A549 (cell line): Measurements from ENCODE around the gene CACNB1. TPM values are rescaled to one million over a fixed set of nuclear protein-coding genes. Genes with fewer than 3 reads are reported as not detected.

Experiments used
- ATAC-seq, 2 experiments: fragments of 200-7000 bp in 1 of 2; fragments of >200 bp in 1 of 2; cut with Nextera tagmentation in 1 of 2; cut with Tn5 transposase in 1 of 2; 3 replicates each; pipeline versions ENCODE4 v1.8.0 to v1.9.1; 2018 to 2020; ENCODE audit warnings: mild to moderate bottlenecking in 1 of 2, moderate library complexity in 1 of 2
- CTCF ChIA-PET: fragments of 300-600 bp; sonication (Branson Sonifier 250); formaldehyde crosslinking; extraction: SDS; loops from one replicate; lab custom pipeline; 2021; ENCODE audit warnings: antibody characterized with exemption, inconsistent platforms; lab: Yijun Ruan, JAX
- POLR2A ChIA-PET: fragments of 350-600 bp; formaldehyde crosslinking; extraction: SDS; loops from one replicate; lab custom pipeline; 2021; ENCODE audit warnings: antibody characterized with exemption, inconsistent platforms; lab: Yijun Ruan, JAX
- DNase-seq, 2 experiments: peaks; one replicate each; pipeline versions ENCODE4 v3.0.0 to v3.0.0-alpha.2; 2011 to 2016; ENCODE audit warnings: low read depth in 1 of 2, low spot score in 1 of 2
- FAIRE-seq: peaks from 2 replicates; lab custom pipeline; 2011; peaks lifted over from hg19 to GRCh38; lab: Jason Lieb, UNC
- H3K27ac ChIP-seq, 2 experiments: fragments of >200 bp; sonication (Bioruptor Twin); formaldehyde crosslinking; 3 replicates each; pipeline ENCODE4 v1.5.1; 2016 to 2017
- H3K4me1 ChIP-seq: fragments of >200 bp; sonication (Bioruptor Twin); formaldehyde crosslinking; 3 replicates; pipeline ENCODE4 v1.6.1; 2016
- H3K4me2 ChIP-seq: fragments of >200 bp; sonication (Bioruptor Twin); formaldehyde crosslinking; 3 replicates; pipeline ENCODE4 v1.6.1; 2016
- H3K4me3 ChIP-seq: fragments of >200 bp; sonication (Bioruptor Twin); formaldehyde crosslinking; 3 replicates; pipeline ENCODE4 v1.5.1; 2016
- H3K9me3 ChIP-seq: fragments of >200 bp; sonication (Bioruptor Twin); formaldehyde crosslinking; 3 replicates; pipeline ENCODE4 v1.6.1; 2016
- BCL3 ChIP-seq: fragments of >200 bp; sonication (Bioruptor Twin); formaldehyde crosslinking; IDR thresholded peaks from 3 replicates; pipeline ENCODE4 v1.6.1; 2016
- EHMT2 ChIP-seq: fragments of 200-600 bp; sonication (generic); IDR thresholded peaks from 2 replicates; pipeline ENCODE4 v1.6.1; 2016; ENCODE audit warnings: antibody characterized with exemption, low read depth, mild to moderate bottlenecking, moderate library complexity
- FOSB ChIP-seq: fragments of 250-450 bp; sonication (Bioruptor Pico); IDR thresholded peaks from 2 replicates; pipeline ENCODE4 v1.5.0; 2020; ENCODE audit warnings: mild to moderate bottlenecking, moderate library complexity
- HOXA7 ChIP-seq: fragments of 250-450 bp; sonication (Bioruptor Pico); IDR thresholded peaks from 2 replicates; pipeline ENCODE4 v1.5.0; 2020; ENCODE audit warnings: mild to moderate bottlenecking, moderate library complexity
- HOXB13 ChIP-seq: fragments of 250-450 bp; sonication (Bioruptor Pico); IDR thresholded peaks from 2 replicates; pipeline ENCODE4 v1.5.0; 2020; ENCODE audit warnings: low read depth, mild to moderate bottlenecking, moderate library complexity
- JUN ChIP-seq, 2 experiments: fragments of >200 bp; sonication (Bioruptor Twin); formaldehyde crosslinking; IDR thresholded peaks; 2 replicates in 1 of 2; 3 replicates in 1 of 2; pipeline ENCODE4 v1.6.1; 2016 to 2017
- PBX3 ChIP-seq: IDR thresholded peaks from 2 replicates; pipeline ENCODE4 v1.6.1; 2012
- RCOR1 ChIP-seq: fragments of 150-350 bp; IDR thresholded peaks from 2 replicates; pipeline ENCODE4 v1.6.1; 2014; ENCODE audit warnings: antibody characterized with exemption, low read length, low read depth
- USF2 ChIP-seq: fragments of 450-650 bp; IDR thresholded peaks from 2 replicates; pipeline ENCODE4 v1.6.1; 2014; ENCODE audit warnings: antibody characterized with exemption
- WGBS: methylation state at CpG from one replicate; pipeline ENCODE4 v1.1.6; 2017; ENCODE audit errors: missing lambda C conversion rate; 5-methylcytosine and 5-hydroxymethylcytosine counted together
- polyA plus RNA-seq, 4 experiments: library from polyadenylated mRNA; depleted of rRNA in 3 of 4; stranded (reverse); fragments of >200 nt; fragmentation: RNase III in 1 of 4; extraction: RNeasy Plus Mini Kit Qiagen cat#74134 plus additional on column Dnase treatment in 1 of 4; gene quantifications; 2 replicates in 3 of 4; 3 replicates in 1 of 4; pipeline ENCODE4 v1.2.3, GENCODE V29; 2011 to 2017
- TF ChIP-seq, protein P1 (sequence below): fragments of 150-350 bp; IDR thresholded peaks from 2 replicates; pipeline ENCODE4 v1.6.1; 2014; ENCODE audit warnings: low read depth, mild to moderate bottlenecking, low read length
- TF ChIP-seq, protein P2 (sequence below): fragments of >200 bp; sonication (Bioruptor Twin); formaldehyde crosslinking; IDR thresholded peaks from 3 replicates; pipeline ENCODE4 v1.5.1; 2016

Gene CACNB1
- polyA plus RNA-seq, 2 of the 4 experiments (the other 2 are of a cell fraction), result 3.6 to 3.9 TPM

GRCh38 chr17:39146273-39146672 is 51.2 kb downstream of the CACNB1 start:
- ATAC-seq (no peak), FAIRE-seq (no peak), DNase-seq (no peak)
- CTCF ChIA-PET, result interaction anchor here (0.6 to 29.6 kb wide), 6 partner anchors 8 to 336 kb away, joined by 3 to 612 read pairs (median 4); partner anchors contain the start of gene ARL5C
- no peak overlapping the region for H3K27ac ChIP-seq
- no peak overlapping the region for H3K4me3 ChIP-seq
- WGBS, result 70% methylated on average over 3 of the region's 3 CpGs
- no peaks in the 10 kb centered on the region for H3K4me1 ChIP-seq
- POLR2A ChIA-PET, result interaction anchor here (0.5 to 0.7 kb wide), 2 partner anchors 166 to 262 kb away, joined by 5 to 6 read pairs; no protein-coding TSS in a partner anchor
- H3K4me2 ChIP-seq, result no peak overlapping the region
- TF ChIP-seq FOSB (CRISPR knock-in tag) (no peak), BCL3 (no peak), PBX3 (no peak), USF2 (no peak)
- TF ChIP-seq, protein P1, sequence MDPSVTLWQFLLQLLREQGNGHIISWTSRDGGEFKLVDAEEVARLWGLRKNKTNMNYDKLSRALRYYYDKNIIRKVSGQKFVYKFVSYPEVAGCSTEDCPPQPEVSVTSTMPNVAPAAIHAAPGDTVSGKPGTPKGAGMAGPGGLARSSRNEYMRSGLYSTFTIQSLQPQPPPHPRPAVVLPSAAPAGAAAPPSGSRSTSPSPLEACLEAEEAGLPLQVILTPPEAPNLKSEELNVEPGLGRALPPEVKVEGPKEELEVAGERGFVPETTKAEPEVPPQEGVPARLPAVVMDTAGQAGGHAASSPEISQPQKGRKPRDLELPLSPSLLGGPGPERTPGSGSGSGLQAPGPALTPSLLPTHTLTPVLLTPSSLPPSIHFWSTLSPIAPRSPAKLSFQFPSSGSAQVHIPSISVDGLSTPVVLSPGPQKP, result no peak
- H3K9me3 ChIP-seq, result no peaks in the 10 kb centered on the region

DNA sequence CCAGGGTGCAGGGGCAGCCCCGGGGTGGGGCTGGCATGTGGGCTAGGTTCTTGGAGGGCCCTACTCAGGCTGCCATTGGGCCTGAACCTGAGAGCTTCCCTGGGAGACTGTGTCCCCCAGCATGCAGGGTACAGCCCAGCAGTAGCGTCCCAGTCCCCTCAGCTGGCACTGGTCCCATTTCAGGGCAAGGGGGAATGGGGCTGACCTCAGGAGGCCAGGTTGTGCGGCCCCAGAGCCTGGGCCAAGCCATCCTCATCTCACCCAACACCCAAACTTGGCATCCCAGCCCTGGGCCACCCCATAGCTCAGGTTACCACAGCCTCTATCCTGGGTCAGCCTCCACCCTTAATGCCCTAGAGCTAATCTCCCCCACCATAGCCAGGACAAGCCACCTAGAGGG is 52.3 kb downstream of the CACNB1 start:
- DNase-seq (no peak), FAIRE-seq (no peak), ATAC-seq (0 out of 6 replicates have a peak, but pooled peaks of 1 of the 2 experiments have one; percentile 18)
- CTCF ChIA-PET, result interaction anchor here (0.6 to 29.6 kb wide), 9 partner anchors 8 to 189 kb away, joined by 3 to 612 read pairs (median 4); partner anchors contain the start of genes ARL5C and PLXDC1
- Histone ChIP-seq H3K9me3 (no peaks in the 10 kb centered on the region), H3K4me2 (no peak overlapping the region), H3K27ac (no peak overlapping the region), H3K4me3 (no peak overlapping the region), H3K4me1 (no peaks in the 10 kb centered on the region)
- no peak for TF ChIP-seq RCOR1
- no peak for TF ChIP-seq HOXA7
- WGBS, result 52% methylated on average over 3 of the region's 3 CpGs
- POLR2A ChIA-PET, result interaction anchor here (1.4 kb wide), 1 partner anchor 8 kb away, joined by 5 read pairs; no protein-coding TSS in a partner anchor

GRCh38 chr17:39144416-39144840 is 53.0 kb downstream of the CACNB1 start:
- ChIA-PET POLR2A (interaction anchor here (1.4 kb wide), 1 partner anchor 9 kb away, joined by 5 read pairs; no protein-coding TSS in a partner anchor), CTCF (interaction anchor here (0.7 to 29.6 kb wide), 7 partner anchors 8 to 160 kb away, joined by 4 to 612 read pairs (median 5); partner anchors contain the start of genes ARL5C and PLXDC1)
- no peak for TF ChIP-seq HOXB13
- ATAC-seq (peak; percentile 11 to 17; a peak in 1 of 6 replicates), DNase-seq (no peak), FAIRE-seq (no peak)
- Histone ChIP-seq H3K4me2 (no peak overlapping the region), H3K4me3 (no peak overlapping the region), H3K4me1 (no peaks in the 10 kb centered on the region), H3K27ac (no peak overlapping the region), H3K9me3 (no peaks in the 10 kb centered on the region)
- WGBS, result 78% methylated on average over 9 of the region's 9 CpGs

DNA sequence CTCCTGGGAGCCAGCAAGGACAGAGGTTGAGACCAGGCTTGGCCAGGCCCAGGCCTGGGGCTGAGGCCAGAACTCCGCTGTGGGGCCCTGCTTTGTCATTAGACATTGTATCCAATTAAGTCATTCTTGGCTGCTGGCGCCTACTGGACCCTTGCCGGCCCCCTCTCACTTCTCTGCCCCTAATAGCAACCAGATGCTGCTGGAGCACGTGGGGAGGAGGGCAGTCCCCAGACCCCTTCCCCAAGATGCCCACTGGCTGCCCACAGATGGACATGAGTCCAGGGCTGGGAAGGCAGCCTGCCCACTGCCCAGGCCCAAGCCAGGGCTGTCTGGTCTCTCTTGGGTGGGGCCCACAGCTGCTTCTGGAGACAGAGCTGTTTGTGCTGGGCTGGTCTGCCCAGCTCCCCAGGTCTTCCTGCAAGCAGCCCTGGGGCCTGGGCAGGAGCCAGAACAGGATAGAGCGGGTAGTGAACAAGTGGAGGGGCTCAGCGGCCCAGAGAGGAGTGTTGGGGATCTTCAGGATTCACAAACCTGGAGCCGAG is 53.8 kb downstream of the CACNB1 start:
- CTCF ChIA-PET, result interaction anchor here (0.7 to 29.6 kb wide), 7 partner anchors 9 to 166 kb away, joined by 3 to 612 read pairs (median 5); partner anchors contain the start of genes ARL5C and PLXDC1
- no peak overlapping the region for H3K4me3 ChIP-seq
- no peaks in the 10 kb centered on the region for H3K9me3 ChIP-seq
- 75% methylated on average over 7 of the region's 7 CpGs for WGBS
- DNase-seq (no peak), ATAC-seq (no peak), FAIRE-seq (no peak)
- no peak overlapping the region for H3K27ac ChIP-seq
- no peak overlapping the region for H3K4me2 ChIP-seq
- TF ChIP-seq, protein P2, sequence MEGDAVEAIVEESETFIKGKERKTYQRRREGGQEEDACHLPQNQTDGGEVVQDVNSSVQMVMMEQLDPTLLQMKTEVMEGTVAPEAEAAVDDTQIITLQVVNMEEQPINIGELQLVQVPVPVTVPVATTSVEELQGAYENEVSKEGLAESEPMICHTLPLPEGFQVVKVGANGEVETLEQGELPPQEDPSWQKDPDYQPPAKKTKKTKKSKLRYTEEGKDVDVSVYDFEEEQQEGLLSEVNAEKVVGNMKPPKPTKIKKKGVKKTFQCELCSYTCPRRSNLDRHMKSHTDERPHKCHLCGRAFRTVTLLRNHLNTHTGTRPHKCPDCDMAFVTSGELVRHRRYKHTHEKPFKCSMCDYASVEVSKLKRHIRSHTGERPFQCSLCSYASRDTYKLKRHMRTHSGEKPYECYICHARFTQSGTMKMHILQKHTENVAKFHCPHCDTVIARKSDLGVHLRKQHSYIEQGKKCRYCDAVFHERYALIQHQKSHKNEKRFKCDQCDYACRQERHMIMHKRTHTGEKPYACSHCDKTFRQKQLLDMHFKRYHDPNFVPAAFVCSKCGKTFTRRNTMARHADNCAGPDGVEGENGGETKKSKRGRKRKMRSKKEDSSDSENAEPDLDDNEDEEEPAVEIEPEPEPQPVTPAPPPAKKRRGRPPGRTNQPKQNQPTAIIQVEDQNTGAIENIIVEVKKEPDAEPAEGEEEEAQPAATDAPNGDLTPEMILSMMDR, result no peak
- TF ChIP-seq FOSB (CRISPR knock-in tag), result no peak
- no peak for TF ChIP-seq EHMT2
- TF ChIP-seq JUN (IDR thresholded peaks at IDR 0.05), result no peak
- H3K4me1 ChIP-seq, result no peaks in the 10 kb centered on the region
- POLR2A ChIA-PET, result interaction anchor here (1.4 kb wide), 1 partner anchor 10 kb away, joined by 5 read pairs; no protein-coding TSS in a partner anchor
